ENCODE data around the gene SLFN14. TPM values are rescaled to one million over a fixed set of nuclear protein-coding genes. Genes with fewer than 3 reads are reported as not detected.

SLFN14 gene
- total RNA-seq, 1 donor from 2014 or later, result 0.05 TPM

Other genes starting within 250 kb of the SLFN14 start
- gene SLFN11, start 187.2 kb downstream of the SLFN14 start, total RNA-seq, result 70.8 and 76.0 TPM in 2 replicates
- 6.6 and 8.4 TPM in 2 replicates for gene SLFN12, start 128.3 kb downstream of the SLFN14 start, total RNA-seq
- 32.2 and 32.7 TPM in 2 replicates for gene SLFN13, start 112.1 kb downstream of the SLFN14 start, total RNA-seq
- 45.2 and 49.3 TPM in 2 replicates for gene SLFN12L, start 23.1 kb downstream of the SLFN14 start, total RNA-seq
- gene PEX12, start 17.8 kb upstream of the SLFN14 start, total RNA-seq, result 5.0 and 5.9 TPM in 2 replicates
- 156 and 167 TPM in 2 replicates for gene AP2B1, start 26.5 kb upstream of the SLFN14 start, total RNA-seq
- gene RASL10B, start 170.8 kb upstream of the SLFN14 start, total RNA-seq, result 1.0 and 1.3 TPM in 2 replicates
- 0.08 TPM in 1 of 2 replicates, not detected in the other for gene GAS2L2, start 192.4 kb upstream of the SLFN14 start, total RNA-seq
- not detected in 2 replicates for gene C17orf50, start 200.1 kb upstream of the SLFN14 start, total RNA-seq
- gene MMP28, start 234.8 kb upstream of the SLFN14 start, total RNA-seq, result not detected in 2 replicates
- gene TAF15, start 248.7 kb upstream of the SLFN14 start, total RNA-seq, result 311 and 322 TPM in 2 replicates

Data from activated T-helper 1 cell treated with anti-CD3 and anti-CD28 coated beads, Interleukin-12 subunit alpha, Interleukin-12 subunit beta, Interleukin-2, Interleukin-4 antibody, amounts not matched to agents 30 ng/mL and 10 ng/mL and 1 ng/mL, durations not matched to agents 14 hours and 24 hours and 36 hours (primary cell).